HG02884 (cell line): Measurements from ENCODE around the gene GGPS1.
A peak's percentile ranks its signal among the peaks of the same experiment; 100 is the strongest.
"Not testable (repeated sequence)": the region's sequence is repeated elsewhere in the genome, so short reads cannot be mapped to it uniquely, and the experiment has no call there.

ENCODE experiments used
- ATAC-seq: cut with Tn5 transposase; IDR thresholded peaks from one replicate; pipeline ENCODE4 v1.9.1; 2021; ENCODE audit warnings: mild to moderate bottlenecking, moderate library complexity; ENCODE audit not compliant: unreplicated experiment

Gene GGPS1

DNA sequence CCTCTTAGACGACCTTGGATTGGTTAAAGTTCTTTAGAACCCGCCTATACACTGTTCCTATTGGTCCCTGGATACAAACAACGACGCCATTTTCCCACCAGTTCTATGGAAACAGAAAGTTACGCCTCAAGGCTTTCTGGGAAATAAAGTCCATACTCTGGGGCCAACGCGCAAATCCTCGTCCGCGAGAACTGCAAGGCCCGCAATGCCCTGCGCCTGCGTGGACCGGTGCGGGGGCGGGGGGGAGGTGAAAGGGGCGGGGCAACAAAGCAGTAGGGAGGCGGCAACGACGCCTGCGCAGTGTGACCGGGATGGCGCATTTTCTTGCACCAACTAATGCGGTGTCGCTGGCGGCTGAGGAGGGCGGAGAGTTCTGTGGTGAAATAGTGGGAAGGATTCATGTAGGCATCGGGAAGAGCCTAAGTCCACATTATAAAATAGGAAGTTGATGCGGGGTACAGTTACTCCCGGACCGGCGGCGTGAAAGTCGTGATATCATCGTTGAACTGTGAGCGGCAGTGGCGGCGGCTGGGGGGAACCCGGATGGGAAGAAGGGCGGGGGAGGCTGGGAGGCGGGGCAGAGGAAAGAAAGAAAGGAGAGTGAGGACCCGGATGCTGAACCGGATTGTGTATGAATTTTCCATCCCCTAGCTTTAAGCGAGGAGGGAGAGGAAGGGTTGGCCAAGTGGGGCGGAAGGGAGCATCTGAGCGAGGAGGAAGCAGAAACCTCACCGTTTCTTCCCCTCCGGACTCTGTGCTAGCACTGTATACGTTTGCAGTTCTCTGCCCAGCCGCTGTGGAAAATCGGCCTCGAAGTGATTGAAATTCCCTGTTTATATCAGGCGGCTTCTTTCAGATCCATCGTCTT, at the start of gene GGPS1:
TSS of gene GGPS1 (plus strand) at position 300 of the 868 bp plus-strand sequence. CDS start 6,695 bp downstream, outside the sequence.
- peak; percentile 63 for ATAC-seq

GRCh38 chr1:235278915-235279292, 49.5 kb upstream of the GGPS1 start:
- ATAC-seq, result no peak

- no peak for ATAC-seq
Measured at GRCh38 chr1:235279694-235280093, 48.7 kb upstream of the GGPS1 start.

GRCh38 chr1:235280467-235280866, 47.9 kb upstream of the GGPS1 start:
- no peak for ATAC-seq

DNA sequence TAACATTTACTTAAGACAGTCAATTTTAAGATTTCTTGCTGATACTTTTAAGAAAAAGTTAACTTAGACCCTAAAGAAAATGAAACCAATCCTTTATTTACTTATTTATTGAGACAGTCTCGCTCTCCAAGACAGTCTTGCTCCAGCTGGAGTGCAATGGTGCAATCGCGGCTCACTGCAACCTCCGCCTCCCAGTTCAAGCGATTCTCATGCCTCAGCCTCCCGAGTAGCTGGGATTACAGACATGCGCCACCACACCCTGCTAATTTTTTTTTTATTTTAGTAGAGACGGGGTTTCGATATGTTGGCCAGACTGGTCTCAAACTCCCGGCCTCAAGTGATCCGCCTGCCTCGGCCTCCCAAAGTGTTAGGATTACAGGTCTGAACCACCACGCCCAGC, 44.7 kb upstream of the GGPS1 start:
- ATAC-seq, result not testable (repeated sequence)

DNA sequence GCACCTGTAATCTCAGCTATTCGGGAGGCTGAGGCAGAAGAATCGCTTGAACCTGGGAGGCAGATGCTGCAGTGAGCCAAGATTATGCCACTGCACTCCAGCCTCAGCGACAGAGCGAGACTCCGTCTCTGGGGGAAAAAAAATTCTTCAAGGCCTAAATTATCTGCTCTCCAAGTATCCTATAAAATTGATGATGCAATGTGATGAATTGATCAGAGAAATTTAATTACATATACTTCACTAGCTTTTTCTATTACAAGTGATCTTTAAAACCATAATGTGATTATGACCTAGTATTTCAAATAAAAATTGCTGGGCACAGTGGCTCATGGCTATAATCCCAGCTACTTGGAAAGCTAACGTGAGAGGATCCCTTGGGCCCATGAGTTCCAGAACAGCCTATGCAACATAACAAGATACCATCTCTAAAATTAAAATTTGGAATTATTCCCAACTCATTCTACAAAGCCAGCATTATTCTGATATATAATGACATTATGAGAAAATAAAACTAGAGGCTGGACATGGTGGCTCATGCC, 44.1 kb upstream of the GGPS1 start:
- no peak for ATAC-seq

GRCh38 chr1:235286667-235287066, 41.7 kb upstream of the GGPS1 start:
- ATAC-seq, result no peak

- no peak for ATAC-seq
Measured at GRCh38 chr1:235287208-235287882, 41.0 kb upstream of the GGPS1 start.

GRCh38 chr1:235289859-235290739, 38.3 kb upstream of the GGPS1 start:
- no peak for ATAC-seq

DNA sequence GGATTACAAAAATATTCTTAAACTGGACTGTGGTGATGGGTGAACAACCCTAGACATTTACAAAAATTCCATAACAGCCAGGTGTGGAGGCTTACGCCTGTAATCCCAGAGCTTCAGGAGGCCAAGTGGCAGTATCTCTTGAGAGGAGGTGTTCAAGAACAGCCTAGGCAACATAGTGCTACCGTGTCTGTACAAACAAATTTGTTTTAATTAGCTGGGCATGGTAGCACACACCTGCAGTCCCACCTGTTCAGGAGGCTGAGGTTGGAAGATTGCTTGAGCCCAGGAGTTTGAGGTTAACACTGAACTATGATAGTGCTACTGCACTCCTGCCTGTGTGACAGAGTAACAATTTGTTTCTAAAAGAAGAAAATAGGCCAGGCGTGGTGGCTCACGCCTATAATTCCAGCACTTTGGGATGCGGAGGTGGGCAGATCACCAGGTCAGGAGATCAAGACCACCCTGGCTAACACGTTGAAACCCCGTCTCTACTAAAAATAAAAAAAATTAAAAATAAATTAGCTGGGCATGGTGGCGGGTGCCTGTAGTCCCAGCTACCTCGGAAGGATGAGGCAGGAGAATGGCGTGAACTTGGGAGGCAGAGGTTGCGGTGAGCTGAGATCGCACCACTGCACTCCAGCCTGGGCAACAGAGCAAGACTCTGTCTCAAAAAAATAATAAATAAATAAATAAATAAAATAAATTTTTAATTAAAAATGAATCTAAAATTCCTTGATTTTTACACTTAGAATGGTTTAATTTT, 37.4 kb upstream of the GGPS1 start:
- no peak for ATAC-seq

GRCh38 chr1:235291599-235292091, 36.7 kb upstream of the GGPS1 start:
- ATAC-seq, result no peak

DNA sequence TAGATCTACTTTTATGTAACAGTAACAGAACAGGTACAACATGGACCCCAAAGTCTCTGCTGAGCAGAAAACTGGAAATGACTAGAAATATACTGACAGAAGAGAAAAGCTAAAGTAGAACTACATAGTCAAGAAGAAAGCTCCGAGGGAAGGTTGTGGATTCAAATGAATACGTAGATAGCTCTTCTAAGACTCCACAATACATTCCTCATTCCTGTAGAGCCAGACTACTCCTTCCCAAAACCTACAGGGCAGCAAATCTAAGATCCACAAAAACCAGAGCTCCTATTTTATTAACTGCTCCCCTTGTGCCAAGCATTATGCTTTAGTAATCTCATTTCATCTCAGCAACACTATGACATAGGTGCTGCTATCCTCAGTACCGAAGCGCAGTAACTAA, 35.6 kb upstream of the GGPS1 start:
- ATAC-seq, result no peak

- ATAC-seq, result no peak
Measured at GRCh38 chr1:235293322-235293942, 34.9 kb upstream of the GGPS1 start.

GRCh38 chr1:235295902-235296350, 32.4 kb upstream of the GGPS1 start:
- ATAC-seq, result no peak

GRCh38 chr1:235296729-235297128, 31.6 kb upstream of the GGPS1 start:
- no peak for ATAC-seq

DNA sequence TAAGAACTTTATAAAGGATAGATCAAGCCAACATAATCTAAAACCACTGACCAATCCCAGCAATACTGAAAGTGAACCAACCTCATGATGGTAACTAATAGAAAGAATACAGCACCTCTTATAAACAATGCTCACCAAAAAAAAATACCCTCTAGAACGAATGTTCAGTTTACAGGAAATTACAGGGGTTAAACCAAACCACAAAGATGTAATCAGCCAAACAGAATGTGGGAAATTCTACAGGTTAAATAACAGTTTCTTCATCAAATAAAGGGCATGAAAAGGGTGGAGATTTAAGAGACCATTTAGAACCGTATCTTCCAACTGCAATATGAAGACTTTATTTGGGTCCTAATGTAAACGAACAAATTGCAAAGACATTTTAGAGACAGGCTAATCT, 30.8 kb upstream of the GGPS1 start:
- ATAC-seq, result no peak

- ATAC-seq, result no peak
Measured at GRCh38 chr1:235298758-235299157, 29.6 kb upstream of the GGPS1 start.

DNA sequence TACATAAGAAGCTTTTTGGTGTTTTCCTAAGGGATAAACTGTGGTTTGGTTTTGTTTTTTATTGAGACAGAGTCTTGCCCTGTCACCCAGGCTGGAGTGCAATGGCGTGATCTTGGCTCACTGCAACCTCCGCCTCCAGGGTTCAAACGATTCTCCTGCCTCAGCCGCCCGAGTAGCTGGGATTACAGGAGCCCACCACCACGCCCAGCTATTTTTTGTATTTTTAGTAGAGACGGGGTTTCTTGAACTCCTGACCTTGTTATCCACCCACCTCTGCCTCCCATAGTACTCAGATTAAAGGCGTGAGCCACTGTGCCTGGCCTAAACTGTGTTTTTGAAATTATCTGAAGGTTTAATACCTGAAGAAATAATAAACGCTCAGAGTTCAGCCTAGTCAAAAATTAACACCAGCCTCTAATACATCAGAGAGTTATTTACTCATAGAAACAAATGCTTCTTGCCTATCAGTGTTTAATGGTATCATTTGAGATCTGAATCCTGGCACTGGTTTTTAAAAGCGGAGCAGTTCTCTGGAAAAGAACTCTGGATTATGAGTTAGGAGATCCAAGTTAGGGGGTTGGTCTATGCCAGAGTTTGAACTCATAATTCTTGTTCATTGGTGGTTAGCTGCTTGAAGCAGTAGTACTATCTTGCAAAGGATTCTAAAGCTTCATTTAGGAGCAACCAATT, 29.1 kb upstream of the GGPS1 start:
- no peak for ATAC-seq

DNA sequence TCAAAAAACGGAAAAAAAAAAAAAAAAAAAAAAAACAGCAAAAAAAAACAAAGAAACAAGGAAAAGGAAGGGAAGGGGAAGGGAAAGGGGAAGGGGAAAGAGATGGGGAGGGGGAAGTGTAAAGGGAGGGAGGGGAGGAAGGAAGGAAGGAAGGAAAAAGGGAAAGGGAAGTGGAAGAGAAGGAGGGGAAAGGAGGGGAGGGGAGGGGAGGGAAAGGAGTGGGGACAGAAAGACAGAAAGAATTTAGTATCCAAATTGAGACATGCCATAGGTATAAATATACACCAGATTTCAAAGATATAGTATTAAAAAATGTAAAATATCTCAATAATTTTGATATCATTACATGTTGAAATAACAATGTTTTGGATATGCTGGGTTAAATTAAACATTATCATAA, 26.2 kb upstream of the GGPS1 start:
- ATAC-seq, result no peak
